ENCODE data around the gene TRPC6. TPM values are rescaled to one million over a fixed set of nuclear protein-coding genes. Genes with fewer than 3 reads are reported as not detected.

The TRPC6 gene
- total RNA-seq, 1 experiment from 2014 or later: not detected

DNA sequence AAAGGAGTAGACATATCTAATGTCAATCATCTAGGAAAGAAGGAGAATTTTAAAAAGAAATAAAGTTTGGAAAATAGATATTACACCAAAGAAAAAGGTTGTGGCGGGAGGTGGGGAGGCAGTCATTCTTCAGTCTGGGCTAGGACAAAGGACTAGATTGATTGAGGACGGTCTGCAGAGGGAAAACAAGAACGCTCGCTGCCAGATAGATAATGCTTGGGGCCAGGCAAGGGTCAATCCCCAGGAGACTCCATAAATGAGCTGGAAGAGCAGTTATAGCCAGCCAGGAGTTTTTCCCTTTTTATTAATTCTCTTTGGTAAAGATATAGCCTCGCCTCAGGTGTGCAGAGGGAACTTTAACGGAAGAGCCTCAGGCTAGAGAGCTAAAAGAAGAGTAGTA is 6.3 kb downstream of the TRPC6 start:
- CTCF ChIA-PET: no interaction called here
- Mint-ChIP-seq H3K4me3 (ENCODE audit: unreplicated experiment) (no peak overlapping the region), H3K9me3 (ENCODE audit: unreplicated experiment) (peaks cover 10% of the 10 kb centered on the region), H3K27ac (ENCODE audit: low read depth, unreplicated experiment) (no peak overlapping the region), H3K36me3 (ENCODE audit: insufficient read depth, unreplicated experiment) (no peaks in the 10 kb centered on the region), H3K27me3 (ENCODE audit: insufficient read depth, unreplicated experiment) (no peaks in the 10 kb centered on the region), H3K4me1 (ENCODE audit: insufficient read depth, unreplicated experiment) (no peaks in the 10 kb centered on the region)
- TF ChIP-seq, protein P1, sequence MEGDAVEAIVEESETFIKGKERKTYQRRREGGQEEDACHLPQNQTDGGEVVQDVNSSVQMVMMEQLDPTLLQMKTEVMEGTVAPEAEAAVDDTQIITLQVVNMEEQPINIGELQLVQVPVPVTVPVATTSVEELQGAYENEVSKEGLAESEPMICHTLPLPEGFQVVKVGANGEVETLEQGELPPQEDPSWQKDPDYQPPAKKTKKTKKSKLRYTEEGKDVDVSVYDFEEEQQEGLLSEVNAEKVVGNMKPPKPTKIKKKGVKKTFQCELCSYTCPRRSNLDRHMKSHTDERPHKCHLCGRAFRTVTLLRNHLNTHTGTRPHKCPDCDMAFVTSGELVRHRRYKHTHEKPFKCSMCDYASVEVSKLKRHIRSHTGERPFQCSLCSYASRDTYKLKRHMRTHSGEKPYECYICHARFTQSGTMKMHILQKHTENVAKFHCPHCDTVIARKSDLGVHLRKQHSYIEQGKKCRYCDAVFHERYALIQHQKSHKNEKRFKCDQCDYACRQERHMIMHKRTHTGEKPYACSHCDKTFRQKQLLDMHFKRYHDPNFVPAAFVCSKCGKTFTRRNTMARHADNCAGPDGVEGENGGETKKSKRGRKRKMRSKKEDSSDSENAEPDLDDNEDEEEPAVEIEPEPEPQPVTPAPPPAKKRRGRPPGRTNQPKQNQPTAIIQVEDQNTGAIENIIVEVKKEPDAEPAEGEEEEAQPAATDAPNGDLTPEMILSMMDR (IDR thresholded peaks at IDR 0.05; ENCODE audit: unreplicated experiment): no peak
- intact Hi-C loops (cut with micrococcal nuclease): no loop called here
- no TSS peak for BruUV-seq (replicated peaks)
- POLR2A ChIA-PET: no interaction called here
- DNase-seq (ENCODE audit: unreplicated experiment): no peak

DNA sequence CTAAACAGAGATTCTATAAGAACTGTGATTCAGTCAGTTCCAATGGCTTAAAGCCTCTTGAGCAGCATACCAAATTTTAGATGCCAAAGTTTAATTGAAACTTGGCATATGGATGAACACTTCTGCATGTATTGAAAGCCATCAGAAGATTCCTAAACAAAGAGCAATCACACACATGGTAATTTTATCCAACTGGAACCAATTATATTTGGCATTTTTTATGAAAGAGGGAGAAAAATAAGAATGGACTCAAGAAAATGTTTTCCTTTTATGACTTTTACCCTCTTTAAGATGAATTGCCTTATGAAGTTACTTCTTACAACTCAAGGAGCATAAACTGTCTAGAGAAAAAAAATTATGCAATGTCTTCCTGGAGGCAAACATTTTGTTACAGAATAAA is 7.4 kb downstream of the TRPC6 start:
- H3K27ac Mint-ChIP-seq (ENCODE audit: low read depth, unreplicated experiment): no peak overlapping the region
- no peak overlapping the region for H3K4me3 Mint-ChIP-seq (ENCODE audit: unreplicated experiment)
- H3K36me3 Mint-ChIP-seq (ENCODE audit: insufficient read depth, unreplicated experiment): no peaks in the 10 kb centered on the region
- no peaks in the 10 kb centered on the region for H3K27me3 Mint-ChIP-seq (ENCODE audit: insufficient read depth, unreplicated experiment)
- CTCF ChIA-PET: no interaction called here
- peaks cover 10% of the 10 kb centered on the region for H3K9me3 Mint-ChIP-seq (ENCODE audit: unreplicated experiment)
- DNase-seq (ENCODE audit: unreplicated experiment): no peak
- intact Hi-C loops (cut with micrococcal nuclease): no loop called here
- BruUV-seq (replicated peaks): no TSS peak
- TF ChIP-seq, protein P1 (IDR thresholded peaks at IDR 0.05; ENCODE audit: unreplicated experiment): no peak
- POLR2A ChIA-PET: no interaction called here
- no peaks in the 10 kb centered on the region for H3K4me1 Mint-ChIP-seq (ENCODE audit: insufficient read depth, unreplicated experiment)

DNA sequence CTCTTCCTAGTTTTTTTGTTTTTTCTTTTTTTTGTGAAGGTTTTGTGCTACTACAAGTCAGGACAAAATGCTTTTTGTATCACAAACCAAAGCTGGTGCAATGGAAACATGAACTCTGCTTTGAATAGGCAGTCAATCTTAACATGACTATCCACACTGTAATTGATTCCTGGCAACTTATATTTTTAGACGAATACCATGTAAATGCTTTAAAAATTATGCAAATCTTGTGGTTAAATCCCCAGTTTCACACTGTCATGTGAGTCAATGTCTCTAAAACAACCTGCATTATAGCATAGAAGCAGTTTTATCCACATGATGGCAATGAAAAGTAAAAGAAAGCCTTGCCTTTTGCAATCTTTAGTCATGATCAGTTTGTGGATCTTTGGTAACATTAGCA is 8.9 kb downstream of the TRPC6 start:
- Mint-ChIP-seq H3K36me3 (ENCODE audit: insufficient read depth, unreplicated experiment) (no peaks in the 10 kb centered on the region), H3K27me3 (ENCODE audit: insufficient read depth, unreplicated experiment) (no peaks in the 10 kb centered on the region), H3K4me1 (ENCODE audit: insufficient read depth, unreplicated experiment) (no peaks in the 10 kb centered on the region), H3K9me3 (ENCODE audit: unreplicated experiment) (peaks cover 9% of the 10 kb centered on the region), H3K27ac (ENCODE audit: low read depth, unreplicated experiment) (no peak overlapping the region), H3K4me3 (ENCODE audit: unreplicated experiment) (no peak overlapping the region)
- intact Hi-C loops (cut with micrococcal nuclease): no loop called here
- DNase-seq (ENCODE audit: unreplicated experiment): no peak
- CTCF ChIA-PET: interaction anchor here (0.8 kb wide), 1 partner anchor 272 kb away, joined by 3 read pairs; no protein-coding TSS in a partner anchor
- TF ChIP-seq, protein P1 (IDR thresholded peaks at IDR 0.05; ENCODE audit: unreplicated experiment): no peak
- POLR2A ChIA-PET: interaction anchor here (0.5 kb wide), 1 partner anchor 143 kb away, joined by 3 read pairs; no protein-coding TSS in a partner anchor
- BruUV-seq (replicated peaks): no TSS peak

DNA sequence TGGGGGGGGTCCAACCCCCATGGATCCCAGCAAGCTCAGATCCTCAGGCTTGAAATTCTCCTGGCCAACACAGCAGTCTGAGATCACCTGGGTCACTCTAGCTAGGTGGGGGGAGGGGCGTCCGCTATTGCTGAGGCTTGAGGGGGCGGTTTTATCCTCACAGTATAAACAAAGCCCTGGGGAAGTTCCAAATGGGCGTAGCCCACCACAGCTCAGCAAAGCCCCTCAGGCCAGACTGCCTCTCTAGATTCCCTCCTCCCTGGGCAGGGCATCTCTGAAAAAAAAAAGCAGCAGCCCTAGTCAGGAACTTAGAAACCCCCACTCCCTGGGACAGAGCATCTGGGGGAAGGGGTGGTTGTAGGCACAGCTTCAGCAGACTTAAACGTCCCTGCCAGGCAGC is 16.7 kb downstream of the TRPC6 start:
- H3K4me1 Mint-ChIP-seq (ENCODE audit: insufficient read depth, unreplicated experiment): no peaks in the 10 kb centered on the region
- H3K36me3 Mint-ChIP-seq (ENCODE audit: insufficient read depth, unreplicated experiment): no peaks in the 10 kb centered on the region
- no peaks in the 10 kb centered on the region for H3K27me3 Mint-ChIP-seq (ENCODE audit: insufficient read depth, unreplicated experiment)
- H3K27ac Mint-ChIP-seq (ENCODE audit: low read depth, unreplicated experiment): no peak overlapping the region
- POLR2A ChIA-PET: no interaction called here
- no TSS peak for BruUV-seq (replicated peaks)
- intact Hi-C loops (cut with micrococcal nuclease): no loop called here
- no peak for DNase-seq (ENCODE audit: unreplicated experiment)
- H3K4me3 Mint-ChIP-seq (ENCODE audit: unreplicated experiment): no peak overlapping the region
- no peaks in the 10 kb centered on the region for H3K9me3 Mint-ChIP-seq (ENCODE audit: unreplicated experiment)
- CTCF ChIA-PET: no interaction called here
- TF ChIP-seq, protein P1 (IDR thresholded peaks at IDR 0.05; ENCODE audit: unreplicated experiment): no peak
